Naive thymus-derived CD4-positive, alpha-beta T cell (primary cell): ENCODE data around the gene SNRNP70. TPM values are rescaled to one million over a fixed set of nuclear protein-coding genes. Genes with fewer than 3 reads are reported as not detected.
A peak's percentile ranks its signal among the peaks of the same experiment; 100 is the strongest.
"Not testable (repeated sequence)": the region's sequence is repeated elsewhere in the genome, so short reads cannot be mapped to it uniquely, and the experiment has no call there.

Experiments used
- ATAC-seq: fragments of 150-1000 bp; cut with Tn5 transposase; 2 replicates; pipeline ENCODE4 v1.10.0; 2021; ENCODE audit warnings: mild to moderate bottlenecking, moderate library complexity
- CTCF ChIA-PET: fragments of 350-600 bp; sonication (Branson Sonifier 250); formaldehyde crosslinking; loops from one replicate; lab custom pipeline; 2021; ENCODE audit warnings: antibody characterized with exemption; lab: Charles Lee
- POLR2A ChIA-PET: fragments of 350-600 bp; sonication (Branson Sonifier 250); formaldehyde crosslinking; loops from one replicate; lab custom pipeline; 2021; ENCODE audit warnings: antibody characterized with exemption, inconsistent platforms; lab: Charles Lee
- DNase-seq, 9 donors: peaks; one replicate each; pipeline versions ENCODE4 v3.0.0 to v3.0.0-alpha.2; 2020 to 2022; ENCODE audit warnings: mixed read lengths in 1 of 9
- H3K27ac ChIP-seq: one replicate; pipeline ENCODE4 v1.7.0; 2013; ENCODE audit warnings: mild to moderate bottlenecking, low read depth, low read length, moderate library complexity
- H3K27me3 ChIP-seq, 2 donors: one replicate each; pipeline ENCODE4 v1.7.0; 2013; ENCODE audit warnings: low read length in 2 of 2, mild to moderate bottlenecking in 2 of 2, moderate library complexity in 2 of 2; ENCODE audit not compliant: control insufficient read depth in 2 of 2, insufficient read depth in 2 of 2
- H3K36me3 ChIP-seq, 3 experiments: 1 replicate in 2 of 3; 2 replicates in 1 of 3; pipeline ENCODE4 v1.7.0; 2013; ENCODE audit warnings: low read length in 3 of 3, mild to moderate bottlenecking in 3 of 3, moderate library complexity in 1 of 3; ENCODE audit not compliant: insufficient read depth in 3 of 3, control insufficient read depth in 2 of 3
- H3K4me1 ChIP-seq, 2 donors: one replicate each; pipeline ENCODE4 v1.7.0; 2013; ENCODE audit warnings: low read length in 2 of 2, mild to moderate bottlenecking in 2 of 2, moderate library complexity in 1 of 2; ENCODE audit not compliant: control insufficient read depth in 2 of 2, insufficient read depth in 2 of 2
- H3K4me3 ChIP-seq: 2 replicates; pipeline ENCODE4 v1.7.0; 2013; ENCODE audit warnings: mild to moderate bottlenecking, low read length
- H3K9me3 ChIP-seq, 3 experiments: 1 replicate in 2 of 3; 2 replicates in 1 of 3; pipeline ENCODE4 v1.7.0; 2013; ENCODE audit warnings: low read length in 3 of 3; ENCODE audit not compliant: control insufficient read depth in 2 of 3
- H3K27ac Mint-ChIP-seq, 9 donors: one replicate each; pipeline ENCODE4 v1.8.0; 2020 to 2022; ENCODE audit warnings: mixed read lengths in 9 of 9, mild to moderate bottlenecking in 8 of 9, moderate library complexity in 5 of 9, inconsistent platforms in 2 of 9
- H3K27me3 Mint-ChIP-seq, 5 donors: one replicate each; pipeline ENCODE4 v1.8.0; 2021 to 2022; ENCODE audit warnings: mixed read lengths in 5 of 5, mild to moderate bottlenecking in 1 of 5
- H3K36me3 Mint-ChIP-seq, 5 donors: one replicate each; pipeline ENCODE4 v1.8.0; 2020 to 2022; ENCODE audit warnings: mixed read lengths in 5 of 5, mild to moderate bottlenecking in 3 of 5, inconsistent platforms in 1 of 5
- H3K4me1 Mint-ChIP-seq, 7 donors: one replicate each; pipeline ENCODE4 v1.8.0; 2020 to 2022; ENCODE audit warnings: mixed read lengths in 7 of 7, mild to moderate bottlenecking in 3 of 7, inconsistent platforms in 1 of 7
- H3K4me3 Mint-ChIP-seq, 10 donors: one replicate each; pipeline ENCODE4 v1.8.0; 2020 to 2022; ENCODE audit warnings: mild to moderate bottlenecking in 10 of 10, mixed read lengths in 10 of 10, moderate library complexity in 6 of 10, inconsistent platforms in 2 of 10
- H3K9me3 Mint-ChIP-seq, 11 donors: one replicate each; pipeline ENCODE4 v1.8.0; 2020 to 2022; ENCODE audit warnings: mixed read lengths in 11 of 11, mild to moderate bottlenecking in 4 of 11, inconsistent platforms in 1 of 11, moderate library complexity in 1 of 11
- intact Hi-C, 2 donors: fragments of 100-400 bp; cut with micrococcal nuclease; formaldehyde crosslinking; loops; one replicate each; pipeline ENCODE4 v1.15.1; 2023
- polyA plus RNA-seq, 2 donors: library from polyadenylated mRNA; unstranded; fragments of 300-500 nt; fragmentation: Illumina TruSeq; gene quantifications; one replicate each; pipeline ENCODE4 v1.2.3, GENCODE V29; 2021
- total RNA-seq, 6 experiments: library from RNA in 5 of 6; stranded (reverse) in 5 of 6; gene quantifications; 1 replicate in 5 of 6; 2 replicates in 1 of 6; pipeline ENCODE4 v1.2.3 and lab custom pipeline; 2021 to 2026

The SNRNP70 gene
- total and polyA plus RNA-seq, 7 experiments from 2014 or later = 48.0 to 837 (median 326) TPM

DNA sequence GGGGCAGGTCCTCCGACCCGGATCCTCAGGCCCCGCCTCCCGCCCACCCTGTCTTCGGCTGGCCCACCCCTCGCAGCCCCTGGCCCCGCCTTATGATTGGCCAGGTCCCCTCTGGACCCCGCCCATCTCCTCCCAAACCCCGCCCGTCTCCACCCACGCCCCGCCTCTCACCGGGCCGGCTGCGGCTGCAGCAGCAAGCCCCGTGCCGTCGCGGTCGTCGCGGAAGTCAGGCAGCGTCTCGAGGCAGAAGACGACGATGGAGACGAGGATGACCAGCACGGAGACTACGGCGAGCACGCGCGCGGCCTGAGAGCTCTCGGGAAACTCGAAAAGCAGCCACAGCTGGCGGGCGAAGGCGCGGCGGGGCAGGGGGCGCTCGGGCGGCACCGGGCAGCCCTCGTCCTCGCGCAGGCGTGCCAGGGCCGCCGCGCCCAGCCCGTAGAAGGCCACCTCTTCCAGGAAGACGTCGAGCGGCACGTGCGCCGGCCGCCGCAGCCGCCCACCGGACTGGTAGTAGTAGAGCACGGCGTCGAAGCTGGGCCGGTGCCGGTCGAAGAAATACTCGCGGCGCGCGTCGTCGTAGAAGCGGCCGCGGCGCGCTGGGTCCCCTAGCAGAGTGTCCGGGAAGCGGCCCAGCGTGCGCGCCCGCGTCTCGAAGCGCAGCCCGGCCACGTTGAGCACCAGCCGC lies 13.2 kb upstream of the SNRNP70 start:
- intact Hi-C loops = loop anchor here in 1 of 2 donors (5.0 kb wide), 2 partner anchors 75 to 285 kb away; no protein-coding TSS in a partner anchor
- ChIA-PET CTCF (interaction anchor here (0.9 kb wide), 1 partner anchor 128 kb away, joined by 4 read pairs; no protein-coding TSS in a partner anchor), POLR2A (no interaction called here)
- no peak for DNase-seq
- no peak overlapping the region for H3K4me3 ChIP-seq
- peak; percentile 24 for ATAC-seq
- Mint-ChIP-seq H3K4me3 (peak overlapping the region in 4 of 10 donors; percentile 24 to 62 (median 46)), H3K27me3 (peaks cover 58 to 73% (median 60%) of the 10 kb centered on the region in 5 donors), H3K4me1 (peaks cover 7 to 20% (median 13%) of the 10 kb centered on the region in 7 donors), H3K27ac (peak overlapping the region in 1 of 9 donors; percentile 12), H3K36me3 (peaks cover 0 to 4% (median 0%) of the 10 kb centered on the region in 5 donors), H3K9me3 (peaks cover 0 to 10% (median 4%) of the 10 kb centered on the region in 11 donors)
- peaks cover 4 to 12% of the 10 kb centered on the region in 2 donors for H3K27me3 ChIP-seq
- no peaks in the 10 kb centered on the region for H3K4me1 ChIP-seq
- H3K9me3 ChIP-seq = no peaks in the 10 kb centered on the region
- no peak overlapping the region for H3K27ac ChIP-seq
- no peaks in the 10 kb centered on the region for H3K36me3 ChIP-seq

DNA sequence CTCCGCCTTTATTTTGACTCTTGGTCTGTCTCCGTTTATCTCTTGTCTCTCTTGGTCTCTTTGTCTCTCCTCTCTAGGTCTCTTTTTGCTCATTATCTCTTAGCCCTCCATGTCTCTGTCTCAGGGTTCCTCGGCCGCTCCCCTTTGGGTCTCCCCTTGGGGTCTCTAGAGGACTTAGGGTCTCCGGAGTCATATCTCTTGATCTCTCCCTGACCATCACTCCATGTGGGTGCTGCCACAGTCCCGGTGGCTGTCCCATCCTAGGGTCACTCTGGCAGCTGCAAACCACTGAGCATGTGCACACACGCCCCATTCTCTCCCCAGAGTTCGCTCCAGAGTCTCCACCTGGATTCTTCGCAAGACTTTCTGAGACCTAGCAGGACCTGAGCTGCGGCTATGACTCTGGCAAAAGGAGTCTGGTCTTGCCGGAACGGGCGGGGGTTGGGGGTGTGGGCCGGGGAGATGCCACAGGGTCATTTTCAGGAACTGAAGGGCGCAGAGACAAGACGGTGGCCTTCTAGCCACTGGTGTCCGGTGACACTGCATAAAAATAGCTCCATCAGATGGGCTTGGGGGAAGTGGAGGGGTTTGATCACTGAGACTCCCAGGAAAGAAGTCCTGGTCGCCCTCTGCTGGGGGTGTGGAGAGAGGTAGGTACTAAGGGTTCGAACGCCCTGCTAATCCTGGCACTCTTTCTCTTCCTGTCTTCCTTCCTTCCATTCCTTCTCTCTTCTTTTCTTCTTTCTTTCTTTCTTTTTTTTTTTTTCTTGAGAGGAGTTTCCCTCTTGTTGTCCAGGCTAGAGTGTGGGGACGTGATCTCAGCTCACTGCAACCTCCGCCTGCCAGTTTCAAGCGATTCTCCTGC lies 11.5 kb upstream of the SNRNP70 start:
- ATAC-seq = no peak
- peak overlapping the region; percentile 11 to 82 (median 72) for H3K4me3 Mint-ChIP-seq
- H3K27me3 Mint-ChIP-seq = peaks cover 48 to 73% (median 53%) of the 10 kb centered on the region in 5 donors
- intact Hi-C loops = loop anchor here in 1 of 2 donors (5.0 kb wide), 2 partner anchors 76 to 286 kb away; no protein-coding TSS in a partner anchor
- POLR2A ChIA-PET = no interaction called here
- DNase-seq = no peak
- CTCF ChIA-PET = interaction anchor here (0.6 to 1.6 kb wide), 2 partner anchors 13 to 74 kb away, joined by 3 read pairs; no protein-coding TSS in a partner anchor
- no peaks in the 10 kb centered on the region for H3K36me3 ChIP-seq
- peaks cover 0 to 10% (median 4%) of the 10 kb centered on the region in 11 donors for H3K9me3 Mint-ChIP-seq
- no peak overlapping the region for H3K27ac ChIP-seq
- H3K4me1 ChIP-seq = no peaks in the 10 kb centered on the region
- no peak overlapping the region for H3K4me3 ChIP-seq
- peaks cover 0 to 4% (median 0%) of the 10 kb centered on the region in 5 donors for H3K36me3 Mint-ChIP-seq
- H3K27ac Mint-ChIP-seq = peak overlapping the region in 3 of 9 donors; percentile 4 to 62 (median 7)
- H3K4me1 Mint-ChIP-seq = peaks cover 7 to 20% (median 13%) of the 10 kb centered on the region in 7 donors
- no peaks in the 10 kb centered on the region for H3K9me3 ChIP-seq
- H3K27me3 ChIP-seq = peaks cover 4 to 12% of the 10 kb centered on the region in 2 donors

DNA sequence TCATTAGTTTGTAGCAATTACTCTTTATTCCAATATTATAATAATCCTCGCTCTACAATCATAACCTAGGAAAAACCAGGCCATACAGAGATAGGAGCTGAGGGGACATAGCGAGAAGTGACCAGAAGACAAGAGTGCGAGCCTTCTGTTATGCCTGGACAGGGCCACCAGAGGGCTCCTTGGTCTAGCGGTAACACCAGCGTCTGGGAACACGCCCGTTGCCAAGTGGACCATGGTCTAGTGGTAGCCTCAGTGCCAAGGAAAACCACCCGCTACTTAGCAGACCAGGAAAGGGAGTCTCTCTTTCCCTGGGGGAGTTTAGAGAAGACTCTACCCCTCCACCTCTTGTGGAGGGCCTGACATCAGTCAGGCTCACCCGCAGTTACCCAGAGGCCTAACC lies 10.4 kb upstream of the SNRNP70 start:
- intact Hi-C loops = loop anchor here in 1 of 2 donors (1.0 to 5.0 kb wide), 3 partner anchors 71 to 288 kb away; no protein-coding TSS in a partner anchor
- H3K36me3 ChIP-seq, H3K36me3 Mint-ChIP-seq, POLR2A ChIA-PET, H3K4me3 ChIP-seq, DNase-seq, H3K4me3 Mint-ChIP-seq, H3K9me3 ChIP-seq, H3K27ac Mint-ChIP-seq, H3K4me1 ChIP-seq, H3K27ac ChIP-seq, ATAC-seq: not testable (repeated sequence)
- Mint-ChIP-seq H3K4me1 (peaks cover 7 to 20% (median 13%) of the 10 kb centered on the region in 7 donors), H3K27me3 (peaks cover 38 to 63% (median 42%) of the 10 kb centered on the region in 5 donors), H3K9me3 (peaks cover 0 to 10% (median 2%) of the 10 kb centered on the region in 11 donors)
- CTCF ChIA-PET = interaction anchor here (0.6 to 1.6 kb wide), 2 partner anchors 75 to 339 kb away, joined by 3 to 4 read pairs; no protein-coding TSS in a partner anchor
- H3K27me3 ChIP-seq = peaks cover 4 to 12% of the 10 kb centered on the region in 2 donors

DNA sequence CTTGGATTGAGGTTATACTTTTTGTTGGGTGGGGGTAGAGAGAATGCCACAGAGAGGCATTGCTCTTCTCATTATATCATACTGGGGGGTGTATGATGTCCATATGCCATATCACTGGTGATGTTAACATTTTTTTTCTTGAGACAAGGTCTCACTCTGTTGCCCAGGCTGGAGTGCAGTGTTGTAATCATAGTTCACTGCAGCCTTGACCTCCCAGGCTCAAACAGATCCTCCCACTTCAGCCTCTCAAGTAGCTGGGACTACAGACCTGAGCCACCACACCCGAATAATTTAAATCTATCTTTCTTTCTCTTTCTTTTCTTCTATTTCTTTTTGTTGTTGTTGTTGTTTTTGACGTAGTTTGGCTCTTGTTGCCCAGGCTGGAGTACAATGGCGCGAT lies 4.9 kb upstream of the SNRNP70 start:
- ATAC-seq = no peak
- H3K4me1 ChIP-seq = peaks cover 0 to 4% of the 10 kb centered on the region in 2 donors
- no peaks in the 10 kb centered on the region for H3K27me3 ChIP-seq
- Mint-ChIP-seq H3K4me1 (peaks cover 4 to 13% (median 9%) of the 10 kb centered on the region in 7 donors), H3K9me3 (peaks cover 0 to 7% (median 0%) of the 10 kb centered on the region in 11 donors), H3K27ac (no peak overlapping the region), H3K4me3 (no peak overlapping the region), H3K36me3 (no peaks in the 10 kb centered on the region), H3K27me3 (peaks cover 5 to 26% (median 16%) of the 10 kb centered on the region in 5 donors)
- ChIA-PET POLR2A (no interaction called here), CTCF (no interaction called here)
- intact Hi-C loops = no loop called here
- H3K27ac ChIP-seq = no peak overlapping the region
- no peak for DNase-seq
- peaks cover 0 to 1% (median 0%) of the 10 kb centered on the region in 3 experiments for H3K36me3 ChIP-seq
- no peak overlapping the region for H3K4me3 ChIP-seq
- no peaks in the 10 kb centered on the region for H3K9me3 ChIP-seq

DNA sequence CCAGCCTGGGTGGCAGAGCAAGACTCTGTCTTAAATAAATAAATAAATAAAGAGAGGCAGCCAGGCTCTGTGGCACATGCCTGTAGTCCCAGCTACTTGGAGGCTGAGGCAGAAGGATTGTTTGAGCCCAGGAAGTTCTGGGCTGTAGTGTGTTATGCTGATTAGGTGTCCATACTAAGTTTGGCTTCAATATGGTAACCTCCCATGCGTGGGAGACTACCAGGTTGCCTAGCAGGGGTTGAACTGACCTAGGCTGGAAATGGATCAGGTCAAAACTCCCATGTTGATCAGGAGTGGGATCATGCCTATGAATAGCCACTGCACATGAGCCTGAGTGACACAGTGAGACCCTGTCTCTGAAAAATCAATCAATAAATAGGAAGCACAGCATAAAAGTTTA lies 4.0 kb upstream of the SNRNP70 start:
- ATAC-seq (no peak), DNase-seq (no peak)
- Histone ChIP-seq H3K27ac (no peak overlapping the region), H3K27me3 (no peaks in the 10 kb centered on the region), H3K9me3 (no peaks in the 10 kb centered on the region), H3K36me3 (peaks cover 0 to 7% (median 0%) of the 10 kb centered on the region in 3 experiments), H3K4me1 (peaks cover 3 to 5% of the 10 kb centered on the region in 2 donors), H3K4me3 (no peak overlapping the region)
- Mint-ChIP-seq H3K27me3 (peaks cover 5 to 17% (median 8%) of the 10 kb centered on the region in 5 donors), H3K4me3 (no peak overlapping the region), H3K36me3 (peaks cover 0 to 5% (median 0%) of the 10 kb centered on the region in 5 donors), H3K4me1 (peaks cover 8 to 20% (median 14%) of the 10 kb centered on the region in 7 donors), H3K9me3 (peaks cover 0 to 7% (median 0%) of the 10 kb centered on the region in 11 donors), H3K27ac (peak overlapping the region in 1 of 9 donors; percentile 19)
- intact Hi-C loops = no loop called here
- CTCF ChIA-PET = interaction anchor here (0.7 kb wide), 1 partner anchor 224 kb away, joined by 4 read pairs; no protein-coding TSS in a partner anchor
- POLR2A ChIA-PET = no interaction called here
